ENCODE data around the gene UBAC2.
"Not testable (repeated sequence)": the region's sequence is repeated elsewhere in the genome, so short reads cannot be mapped to it uniquely, and the experiment has no call there.

The UBAC2 gene

GRCh38 chr13:99185606-99186005 lies 15.0 kb upstream of the UBAC2 start:
- no peak for DNase-seq (ENCODE audit: low spot score)

DNA sequence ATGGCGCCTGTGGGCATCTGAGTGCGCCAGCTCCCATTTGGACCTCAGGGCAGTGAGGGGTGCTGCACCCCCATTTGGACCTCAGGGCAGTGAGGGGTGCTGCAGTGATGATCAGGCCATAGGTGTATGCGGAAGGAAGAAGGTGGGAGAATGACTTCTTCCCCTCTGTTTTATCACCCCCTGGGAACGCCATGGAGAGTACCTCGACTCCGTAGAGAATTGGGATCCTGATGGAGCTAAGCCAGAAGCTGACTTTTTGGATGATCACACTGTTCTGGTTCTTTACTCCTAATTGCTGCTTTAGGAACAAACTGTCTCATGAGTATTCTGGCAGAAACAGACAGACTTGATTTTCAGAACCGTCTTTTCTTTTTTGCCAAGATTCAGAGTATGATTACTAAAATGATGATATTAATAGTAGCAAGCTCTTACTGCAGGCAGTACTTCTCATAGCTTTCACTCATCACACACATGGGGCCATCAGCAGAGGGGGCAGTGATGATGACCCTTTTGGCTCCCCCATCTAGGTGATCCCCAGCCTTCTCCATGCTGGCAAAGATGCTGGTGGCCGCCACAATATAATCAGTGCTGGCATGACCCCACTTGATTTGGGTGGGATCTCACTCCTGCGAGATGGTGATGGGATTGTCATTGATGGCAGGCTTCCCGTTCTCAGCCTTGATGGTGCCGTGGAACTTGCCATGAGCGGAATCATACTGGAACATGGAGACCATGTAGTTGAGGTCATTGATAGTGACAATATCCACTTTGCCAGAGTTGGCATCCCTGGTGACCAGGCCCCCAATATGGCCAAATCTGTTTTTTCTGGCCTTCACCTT lies 10.3 kb upstream of the UBAC2 start:
- no peak for DNase-seq (ENCODE audit: low spot score)

DNA sequence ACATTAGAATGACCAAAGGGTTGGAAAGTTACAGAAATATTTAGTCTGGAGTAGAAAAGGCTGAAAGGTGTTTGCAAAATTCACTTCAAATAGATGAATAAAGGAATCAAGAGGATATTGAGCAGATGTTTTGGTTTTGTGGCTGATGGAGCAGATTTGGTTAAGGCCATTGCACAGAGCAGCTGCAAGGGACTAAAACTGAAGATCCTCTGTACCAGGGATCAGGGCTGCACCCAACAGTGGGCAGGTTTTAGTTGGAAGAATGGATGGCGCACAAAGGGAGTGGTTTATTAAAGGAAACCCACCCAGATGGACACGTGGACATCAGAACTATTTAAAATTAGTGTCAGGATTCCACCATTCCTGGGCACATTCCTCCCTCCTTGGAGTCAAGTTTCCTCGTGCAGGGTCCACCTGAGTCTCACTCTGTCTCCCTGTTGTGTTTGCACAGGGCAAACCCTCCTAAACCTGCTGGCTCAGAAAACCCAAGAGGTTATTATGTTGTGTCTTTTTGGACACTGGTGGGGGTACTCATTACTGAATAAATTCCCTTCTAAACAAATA lies 9.2 kb upstream of the UBAC2 start:
- no peak for DNase-seq (ENCODE audit: low spot score)

DNA sequence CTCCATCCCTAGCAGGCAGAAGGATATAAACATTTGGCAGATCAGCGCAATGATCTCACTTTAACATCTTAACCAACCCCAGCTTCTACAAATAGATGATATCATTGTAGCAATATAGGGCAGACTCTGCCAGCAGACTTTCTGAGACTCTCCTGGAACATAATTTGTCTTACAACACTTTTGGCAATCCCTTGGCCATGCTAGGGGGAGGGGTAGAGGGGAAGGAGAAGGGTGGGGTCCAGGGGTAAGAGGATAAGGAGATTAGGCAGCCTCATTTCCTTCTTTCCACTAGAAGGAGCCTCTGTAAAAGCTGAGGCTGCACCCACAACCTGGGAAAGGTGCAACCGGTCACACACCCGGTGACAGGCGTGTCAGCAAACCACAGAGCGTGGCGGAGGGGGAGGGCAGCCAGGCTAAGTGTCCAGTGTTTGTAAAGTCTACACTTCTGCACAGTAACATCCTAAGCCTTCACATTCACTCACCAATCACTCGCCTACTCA lies 8.7 kb upstream of the UBAC2 start:
- DNase-seq (ENCODE audit: low spot score) = no peak

GRCh38 chr13:99192480-99192879 lies 8.2 kb upstream of the UBAC2 start:
- no peak for DNase-seq (ENCODE audit: low spot score)

- DNase-seq (ENCODE audit: low spot score) = no peak
Observed at GRCh38 chr13:99193152-99193551, 7.5 kb upstream of the UBAC2 start.

DNA sequence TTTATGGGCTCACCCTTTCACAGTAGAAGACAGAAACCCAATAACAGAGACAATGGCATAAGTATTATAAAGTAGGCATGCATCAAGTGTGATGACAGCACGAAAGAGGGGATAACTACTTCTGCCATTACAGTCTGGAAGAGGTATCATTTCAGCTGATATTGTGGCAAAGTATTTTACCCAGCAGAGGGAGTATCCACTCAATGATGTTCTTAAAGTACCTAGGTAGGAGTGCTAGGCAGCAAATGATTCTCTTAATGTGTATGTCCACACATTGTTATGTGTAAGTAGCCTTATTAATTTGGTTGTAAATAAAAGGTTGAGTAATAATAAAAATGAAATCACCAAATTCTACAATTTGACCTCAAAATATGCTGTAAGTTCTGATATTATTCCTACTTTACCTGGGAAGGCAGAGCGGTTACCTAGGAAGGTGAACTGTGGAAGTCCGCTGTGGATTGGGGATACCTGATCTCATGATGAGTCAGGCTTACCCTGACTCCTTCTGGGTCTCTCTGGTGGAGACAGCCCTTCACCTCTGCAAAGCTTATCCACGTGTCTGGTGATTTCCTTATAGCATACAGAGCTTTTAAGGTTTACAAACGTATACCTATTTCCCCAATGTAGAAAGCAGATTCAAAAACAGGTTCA lies 4.1 kb upstream of the UBAC2 start:
- no peak for DNase-seq (ENCODE audit: low spot score)

DNA sequence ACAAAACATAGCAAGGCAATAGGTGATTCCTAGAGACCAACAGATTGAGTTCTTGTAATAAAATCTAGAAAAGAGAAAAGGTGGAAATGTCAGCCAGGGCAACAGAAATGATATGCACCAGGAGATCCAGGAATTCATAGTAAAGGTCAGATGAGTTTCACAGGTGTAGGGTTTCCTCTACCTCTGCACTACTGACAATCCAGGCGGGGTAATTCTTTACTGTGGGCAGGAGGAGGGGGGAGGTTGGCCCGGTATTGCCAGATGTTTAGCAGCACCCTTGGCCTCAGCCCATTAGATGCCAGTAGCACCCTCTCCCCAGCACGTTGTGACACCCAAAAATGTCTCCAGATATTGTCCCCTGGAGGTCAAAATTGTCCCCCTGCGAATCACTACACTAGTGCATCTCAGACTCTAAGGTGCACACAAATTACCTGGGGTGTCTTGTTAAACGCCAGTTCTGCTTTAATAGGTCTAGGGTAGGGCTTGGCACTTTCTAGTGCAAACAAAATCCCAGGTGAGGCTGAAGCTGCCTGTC lies 3.5 kb upstream of the UBAC2 start:
- no peak for DNase-seq (ENCODE audit: low spot score)

- DNase-seq (ENCODE audit: low spot score) = no peak
Observed at GRCh38 chr13:99199541-99200431, 868 bp upstream of the UBAC2 start.

- no peak for DNase-seq (ENCODE audit: low spot score)
Observed at GRCh38 chr13:99203601-99204579, 3.2 kb downstream of the UBAC2 start.

DNA sequence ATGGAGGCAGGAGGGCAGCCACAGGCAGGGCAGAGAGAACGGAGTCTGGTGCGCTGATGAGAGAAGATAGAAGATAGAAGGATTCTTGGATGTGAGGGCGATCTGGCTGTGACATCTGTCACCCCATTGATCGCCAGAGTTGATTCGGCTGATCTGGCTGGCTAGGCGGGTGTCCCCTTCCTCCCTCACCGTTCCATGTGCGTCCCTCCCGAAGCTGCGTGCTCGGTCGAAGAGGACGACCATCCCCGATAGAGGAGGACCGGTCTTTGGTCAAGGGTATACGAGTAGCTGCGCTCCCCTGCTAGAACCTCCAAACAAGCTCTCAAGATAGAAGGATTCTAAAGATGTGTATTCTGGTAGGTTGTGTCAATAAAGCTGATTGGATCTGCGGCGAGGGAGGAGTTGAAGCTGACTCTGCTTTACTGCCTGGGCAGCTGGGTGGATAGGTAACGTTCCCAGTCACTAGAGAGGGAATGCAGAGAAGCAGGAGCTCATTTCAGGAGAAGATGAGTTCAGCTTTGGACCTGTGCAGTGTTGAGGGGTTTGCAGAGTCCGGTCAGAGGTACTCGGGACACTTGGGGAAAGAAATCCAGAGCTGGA lies 5.1 kb downstream of the UBAC2 start:
- no peak for DNase-seq (ENCODE audit: low spot score)

GRCh38 chr13:99206226-99206625 lies 5.6 kb downstream of the UBAC2 start:
- no peak for DNase-seq (ENCODE audit: low spot score)

DNA sequence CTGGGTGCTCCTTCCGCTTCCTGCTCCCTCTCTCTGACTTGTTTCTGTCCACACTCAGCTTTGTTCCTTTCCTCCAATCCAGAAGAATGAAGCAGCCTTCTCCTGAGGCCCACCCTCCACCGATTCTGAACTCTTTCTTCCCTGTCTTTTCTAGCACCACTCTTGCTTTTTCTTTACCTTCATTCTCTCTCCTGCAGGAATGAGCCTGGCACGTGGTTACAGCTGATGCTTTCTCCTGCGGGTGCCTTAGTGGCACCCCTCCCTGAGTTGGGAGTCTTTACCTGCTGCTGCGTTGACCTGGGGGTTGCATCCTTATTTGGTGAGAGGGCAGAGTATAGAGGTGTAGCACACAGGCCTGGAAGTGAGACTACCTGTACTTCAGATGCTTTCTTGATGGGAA lies 6.2 kb downstream of the UBAC2 start:
- no peak for DNase-seq (ENCODE audit: low spot score)

GRCh38 chr13:99207511-99207910 lies 6.9 kb downstream of the UBAC2 start:
- DNase-seq (ENCODE audit: low spot score) = no peak

- no peak for DNase-seq (ENCODE audit: low spot score)
Observed at GRCh38 chr13:99208185-99208584, 7.5 kb downstream of the UBAC2 start.

GRCh38 chr13:99208845-99209527 lies 8.3 kb downstream of the UBAC2 start:
- DNase-seq (ENCODE audit: low spot score) = no peak

- not testable (repeated sequence) for DNase-seq (ENCODE audit: low spot score)
Observed at GRCh38 chr13:99210627-99211026, 10.0 kb downstream of the UBAC2 start.

DNA sequence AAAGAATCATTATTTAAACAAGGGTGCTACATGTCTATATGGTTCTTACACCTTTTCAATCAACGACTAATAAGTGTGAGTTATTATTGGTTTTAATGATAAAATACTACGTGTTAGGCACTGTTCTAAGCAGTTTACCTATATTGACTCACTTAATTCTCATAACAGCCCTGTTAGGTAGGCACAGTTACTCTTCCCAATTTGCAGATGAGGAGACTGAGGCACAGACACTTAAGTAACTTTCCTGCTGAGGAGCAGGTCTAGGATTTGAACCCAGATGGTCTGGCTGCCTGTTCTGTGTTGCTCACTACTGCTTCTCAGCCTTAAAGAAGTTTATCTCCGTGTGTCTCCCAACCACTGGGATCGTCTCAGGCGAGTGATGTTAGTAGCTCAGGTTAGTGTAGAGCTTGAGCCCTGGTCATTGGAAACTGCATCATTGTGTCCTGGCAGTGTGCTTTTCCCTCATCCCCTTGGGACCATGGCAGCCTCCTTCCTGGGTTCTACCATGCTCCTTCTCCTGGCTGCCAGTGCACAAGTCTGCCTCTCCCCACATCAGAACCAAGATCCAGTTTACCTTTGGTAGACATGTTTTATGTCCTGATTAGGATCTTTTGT lies 10.9 kb downstream of the UBAC2 start:
- DNase-seq (ENCODE audit: low spot score) = no peak

- no peak for DNase-seq (ENCODE audit: low spot score)
Observed at GRCh38 chr13:99214232-99214631, 13.6 kb downstream of the UBAC2 start.

Data from ecto neural progenitor cell (in vitro differentiated cells).